ENCODE measurements around the gene HIPK3.
"Not testable (repeated sequence)": the region's sequence is repeated elsewhere in the genome, so short reads cannot be mapped to it uniquely, and the experiment has no call there.

HIPK3 gene

DNA sequence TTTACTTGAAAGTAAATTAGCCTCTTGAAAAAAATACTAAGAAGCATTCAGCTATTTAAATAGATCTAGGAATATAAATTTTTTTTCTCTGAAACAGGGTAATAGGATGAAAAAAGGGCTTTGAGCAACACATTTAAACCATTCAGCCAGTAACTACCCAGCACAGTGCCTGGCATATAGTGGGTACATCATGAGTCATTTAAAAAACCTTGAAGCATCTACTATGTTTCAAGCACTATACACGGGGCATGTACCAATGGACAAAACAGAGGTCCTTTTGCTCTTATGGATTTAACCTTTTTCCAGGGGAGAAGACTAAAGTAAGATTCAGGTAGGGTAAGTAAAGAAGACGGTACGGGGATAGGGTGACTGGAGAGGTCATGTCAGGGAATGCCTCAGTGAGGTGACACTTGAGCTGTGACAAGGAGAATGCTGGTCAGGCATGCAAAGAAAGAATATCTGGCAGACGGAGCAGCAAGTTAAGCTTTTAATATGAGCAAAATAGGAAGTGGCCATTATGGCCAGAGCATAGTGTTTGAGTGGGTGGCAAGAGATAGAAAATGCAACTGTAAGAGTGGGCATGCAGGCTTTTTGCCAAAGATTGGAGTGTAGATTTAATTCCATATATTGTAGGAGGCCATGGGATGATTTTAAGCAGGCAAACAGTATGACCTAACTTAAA lies 101.1 kb downstream of the HIPK3 start:
- no peak for DNase-seq (ENCODE audit: low read depth in 1 of 2, low spot score in 1 of 2)

DNA sequence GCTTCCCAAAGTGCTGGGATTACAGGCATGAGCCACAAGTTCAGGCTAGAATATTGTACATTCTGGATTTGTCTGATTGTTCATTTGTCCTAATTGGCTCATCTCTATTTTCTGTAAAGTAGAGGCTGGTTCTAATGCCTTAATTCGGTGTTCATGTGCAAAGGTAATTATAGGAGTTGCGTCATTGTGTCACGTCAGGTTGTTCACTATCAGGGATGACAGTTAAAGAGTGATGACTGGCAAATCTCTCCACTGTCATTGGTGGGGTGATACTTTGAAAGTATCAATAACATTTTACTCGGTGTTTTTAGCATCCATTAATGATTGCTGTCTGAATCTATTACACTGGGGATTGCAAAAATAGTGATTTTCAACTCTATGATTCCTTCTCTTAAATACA lies 103.5 kb downstream of the HIPK3 start:
- no peak for DNase-seq (ENCODE audit: low read depth in 1 of 2, low spot score in 1 of 2)

- no peak for DNase-seq (ENCODE audit: low read depth in 1 of 2, low spot score in 1 of 2)
Observed at GRCh38 chr11:33362051-33362910, 105.1 kb downstream of the HIPK3 start.

DNA sequence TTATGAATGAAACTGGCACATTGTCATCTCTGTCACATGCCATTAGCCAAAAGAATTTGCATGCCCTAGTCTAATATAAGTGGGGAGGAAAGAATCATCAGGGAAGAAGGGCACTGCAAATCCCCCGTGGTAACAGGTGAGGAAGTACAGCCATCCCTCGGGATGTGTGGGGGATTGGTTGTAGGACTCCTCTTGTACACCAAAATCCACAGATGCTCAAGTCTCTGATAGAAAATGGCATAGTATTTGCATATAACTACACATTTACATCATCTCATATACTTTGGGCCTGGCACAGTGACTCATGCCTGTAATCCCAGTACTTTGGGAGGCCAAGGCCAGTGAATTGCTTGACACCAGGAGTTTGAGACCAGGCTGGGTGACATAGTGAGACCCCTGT lies 109.7 kb downstream of the HIPK3 start:
- no peak for DNase-seq (ENCODE audit: low read depth in 1 of 2, low spot score in 1 of 2)

DNA sequence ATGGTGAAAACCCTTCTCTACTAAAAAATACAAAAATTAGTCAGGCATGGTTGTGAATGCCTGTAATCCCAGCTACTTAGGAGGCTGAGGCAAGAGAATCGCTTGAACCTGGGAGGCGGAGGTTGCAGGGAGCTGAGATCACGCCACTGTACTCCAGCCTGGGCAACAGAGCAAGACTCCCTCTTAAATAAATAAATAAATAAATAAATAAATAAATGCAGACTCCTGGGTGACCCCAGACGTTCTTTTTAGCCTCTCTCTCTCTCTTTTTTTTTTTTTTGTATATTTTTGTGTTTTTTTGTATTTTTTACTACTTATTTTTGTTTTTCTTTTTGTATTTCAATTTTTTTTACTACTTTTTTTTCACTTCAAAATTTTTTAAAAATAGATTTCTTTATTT lies 111.3 kb downstream of the HIPK3 start:
- not testable (repeated sequence) for DNase-seq (ENCODE audit: low read depth in 1 of 2, low spot score in 1 of 2)

DNA sequence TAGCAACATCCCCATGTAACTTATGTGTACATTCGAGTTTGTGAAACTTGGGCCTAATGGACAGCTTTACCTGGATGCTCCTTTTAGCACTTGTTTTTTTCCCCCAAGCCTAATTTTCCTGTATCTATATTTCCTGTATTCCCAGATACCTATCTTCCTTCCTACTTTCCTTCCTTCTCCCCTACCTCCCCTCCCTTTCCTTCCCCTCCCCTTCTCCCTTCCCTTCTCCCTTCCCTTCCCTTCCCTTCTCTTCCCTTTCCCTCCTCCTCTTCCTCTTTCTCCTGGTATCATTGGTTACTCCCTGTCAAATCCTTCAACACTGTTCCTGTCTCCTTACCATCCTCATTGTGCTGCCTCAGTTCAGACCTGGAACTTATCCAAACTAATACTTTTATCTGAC lies 111.8 kb downstream of the HIPK3 start:
- no peak for DNase-seq (ENCODE audit: low read depth in 1 of 2, low spot score in 1 of 2)

GRCh38 chr11:33373636-33374035 lies 116.5 kb downstream of the HIPK3 start:
- DNase-seq (ENCODE audit: low read depth in 1 of 2, low spot score in 1 of 2) = no peak

- no peak for DNase-seq (ENCODE audit: low read depth in 1 of 2, low spot score in 1 of 2)
Observed at GRCh38 chr11:33375236-33375635, 118.1 kb downstream of the HIPK3 start.

DNA sequence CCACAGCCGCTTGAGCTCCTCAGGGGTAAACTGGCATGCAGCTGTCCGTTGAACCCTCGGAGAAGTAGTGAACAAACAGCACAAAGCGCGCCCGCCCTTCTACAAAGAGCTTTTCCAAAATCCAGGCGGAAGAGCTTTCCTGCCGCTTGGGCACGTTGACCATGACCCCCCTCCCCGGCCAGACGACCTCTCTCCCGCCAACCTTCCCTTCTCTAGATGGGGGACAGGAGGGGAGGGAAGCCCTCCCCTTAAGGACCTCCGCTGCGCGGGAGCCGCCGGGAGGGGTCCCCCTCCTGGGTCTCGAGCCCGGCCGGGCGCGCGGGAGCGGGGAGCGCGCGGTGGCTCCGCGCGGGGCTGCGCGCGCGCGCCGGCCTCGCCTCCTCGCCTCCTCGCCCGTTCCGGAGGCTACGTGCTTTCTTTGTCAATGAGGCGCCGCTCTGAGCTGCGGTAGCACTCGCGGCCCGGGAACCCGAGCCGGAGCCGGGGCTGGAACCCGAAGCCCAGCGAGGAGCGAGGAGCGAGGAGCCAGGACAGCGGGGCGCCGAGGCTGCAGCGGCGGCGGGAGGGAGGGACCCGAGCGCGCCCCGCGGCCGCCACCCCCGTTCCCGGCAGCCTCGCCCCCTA lies 118.6 kb downstream of the HIPK3 start, which contains the start of gene KIAA1549L:
KIAA1549L (plus strand) TSS at position 421 of the 624 bp plus-strand sequence.
- DNase-seq (ENCODE audit: low read depth in 1 of 2, low spot score in 1 of 2) = no peak

DNA sequence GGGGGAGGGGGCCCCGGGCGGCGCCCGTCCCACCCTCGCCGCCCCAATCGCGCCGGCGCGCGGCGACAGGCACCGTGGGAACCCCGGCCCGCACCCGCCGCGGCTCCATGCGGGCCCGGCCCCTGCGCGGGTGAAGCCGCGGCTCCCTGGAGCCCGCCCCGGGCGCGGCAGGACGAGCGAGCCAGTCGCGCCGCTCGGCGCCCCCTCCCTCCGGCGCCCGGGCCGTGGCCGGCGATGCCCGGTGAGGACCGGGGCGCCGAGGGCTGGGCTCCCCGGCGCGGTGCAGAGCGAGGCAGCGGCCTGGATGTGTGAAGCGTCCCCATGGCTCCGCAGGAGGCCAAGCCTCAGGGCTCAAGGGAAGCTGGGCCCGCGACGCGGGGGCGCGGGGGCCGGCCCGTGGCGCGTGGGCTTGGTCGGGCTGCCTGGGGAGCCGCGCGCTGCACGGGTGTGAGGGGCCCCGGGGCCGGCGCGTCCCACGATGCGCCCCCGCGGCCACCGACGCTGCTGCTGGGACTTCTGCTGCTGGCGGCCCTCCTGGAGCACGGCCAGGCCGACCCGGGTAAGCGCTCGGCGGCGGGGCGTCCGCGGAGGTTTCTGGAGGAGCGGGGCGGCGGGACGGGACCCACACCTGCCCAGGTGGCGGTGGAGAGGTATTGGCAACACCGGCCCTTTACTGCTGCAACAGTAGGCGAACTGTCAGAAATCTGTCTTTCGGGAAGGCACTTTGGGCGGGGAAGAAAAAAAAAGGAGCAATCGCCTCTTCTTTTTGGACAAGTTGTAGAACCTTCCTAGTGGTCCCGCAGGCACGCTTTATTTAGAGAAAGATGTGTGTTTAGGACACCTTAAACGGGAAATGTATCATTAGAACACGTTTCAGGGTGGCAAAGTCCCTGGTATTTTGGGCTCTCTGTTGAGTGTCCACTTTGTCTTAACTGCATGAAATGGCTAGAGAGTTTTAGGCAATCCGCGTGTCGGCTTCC lies 119.4 kb downstream of the HIPK3 start:
- no peak for DNase-seq (ENCODE audit: low read depth in 1 of 2, low spot score in 1 of 2)

DNA sequence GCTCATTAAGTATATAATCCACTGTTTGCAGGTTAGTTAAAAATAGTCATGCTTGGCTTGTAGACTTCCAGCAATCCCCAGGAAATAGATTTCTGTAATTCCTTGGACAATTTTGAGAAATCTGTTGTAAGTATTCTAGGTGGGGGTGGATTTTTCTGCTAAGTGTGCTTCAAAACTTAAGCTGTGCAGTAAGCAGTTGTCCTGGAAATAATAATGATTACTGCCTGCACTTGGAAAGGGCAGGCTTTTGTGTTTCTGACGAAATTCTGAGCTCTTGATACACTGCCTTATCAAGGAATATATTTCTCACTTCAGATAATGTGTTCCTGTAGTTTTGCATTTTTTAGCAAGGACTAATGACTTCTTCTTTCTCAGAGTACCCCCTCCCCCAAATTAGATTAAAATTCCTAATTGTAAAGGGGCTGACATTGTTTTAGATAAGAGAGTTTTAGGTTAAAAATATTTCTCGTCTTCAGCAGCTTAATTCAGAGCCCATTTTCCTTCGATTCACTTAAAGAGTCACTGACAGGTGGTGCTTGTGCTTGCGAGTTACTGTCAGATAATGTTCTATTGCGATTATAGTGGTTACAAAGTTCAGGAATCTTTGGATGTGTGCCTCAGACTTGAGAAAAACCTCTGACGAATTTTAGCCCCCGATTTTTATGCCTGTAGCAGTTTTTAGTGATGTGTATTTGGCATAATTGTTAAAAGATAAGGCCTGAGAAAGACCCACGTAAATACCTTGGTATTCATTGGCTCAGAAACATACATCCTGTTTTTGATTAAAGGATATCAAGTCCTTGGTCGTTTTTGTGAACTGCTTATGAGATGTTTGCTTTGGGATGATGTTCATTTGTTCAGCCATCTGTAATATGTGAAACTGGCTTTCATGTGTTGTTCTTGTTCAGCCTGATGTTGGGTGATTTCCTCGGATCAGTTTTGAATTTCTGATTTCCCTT lies 120.5 kb downstream of the HIPK3 start:
- DNase-seq (ENCODE audit: low read depth in 1 of 2, low spot score in 1 of 2) = no peak

DNA sequence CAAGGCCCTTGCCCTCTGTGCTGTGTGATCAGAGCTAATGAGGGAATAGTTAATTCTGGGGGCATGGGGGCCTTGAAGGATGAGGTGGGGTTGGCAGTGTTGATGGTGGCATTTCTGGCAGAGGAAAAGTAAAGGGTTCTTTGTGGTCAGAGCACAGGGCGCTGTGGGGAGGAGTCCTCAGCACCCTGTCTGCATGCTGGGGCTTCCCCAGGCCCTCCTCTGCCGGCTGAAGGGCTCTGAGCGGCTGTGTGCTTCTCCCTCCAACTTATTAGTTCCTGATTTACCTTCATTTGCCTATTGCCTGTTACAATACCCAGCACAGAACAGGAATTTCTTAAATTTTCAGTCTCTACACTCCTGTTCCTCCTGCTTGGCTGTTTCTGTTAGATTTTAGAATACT lies 122.8 kb downstream of the HIPK3 start:
- no peak for DNase-seq (ENCODE audit: low read depth in 1 of 2, low spot score in 1 of 2)

- DNase-seq (ENCODE audit: low read depth in 1 of 2, low spot score in 1 of 2) = no peak
Observed at GRCh38 chr11:33383075-33383919, 126.1 kb downstream of the HIPK3 start.

GRCh38 chr11:33383920-33384209 lies 126.7 kb downstream of the HIPK3 start:
- no peak for DNase-seq (ENCODE audit: low read depth in 1 of 2, low spot score in 1 of 2)

GRCh38 chr11:33384220-33384619 lies 127.0 kb downstream of the HIPK3 start:
- DNase-seq (ENCODE audit: low read depth in 1 of 2, low spot score in 1 of 2) = no peak

- DNase-seq (ENCODE audit: low read depth in 1 of 2, low spot score in 1 of 2) = no peak
Observed at GRCh38 chr11:33387581-33387980, 130.4 kb downstream of the HIPK3 start.

- no peak for DNase-seq (ENCODE audit: low read depth in 1 of 2, low spot score in 1 of 2)
Observed at GRCh38 chr11:33387996-33388395, 130.8 kb downstream of the HIPK3 start.

- no peak for DNase-seq (ENCODE audit: low read depth in 1 of 2, low spot score in 1 of 2)
Observed at GRCh38 chr11:33388793-33389525, 131.8 kb downstream of the HIPK3 start.
